T follicular helper cell (primary cell): ENCODE data around the gene MLH3.
A peak's percentile ranks its signal among the peaks of the same experiment; 100 is the strongest.
"Not testable (repeated sequence)": the region's sequence is repeated elsewhere in the genome, so short reads cannot be mapped to it uniquely, and the experiment has no call there.

Source experiments
- DNase-seq: peaks from one replicate; pipeline ENCODE4 v3.0.0-alpha.2; 2020; ENCODE audit warnings: low read depth

The MLH3 gene

DNA sequence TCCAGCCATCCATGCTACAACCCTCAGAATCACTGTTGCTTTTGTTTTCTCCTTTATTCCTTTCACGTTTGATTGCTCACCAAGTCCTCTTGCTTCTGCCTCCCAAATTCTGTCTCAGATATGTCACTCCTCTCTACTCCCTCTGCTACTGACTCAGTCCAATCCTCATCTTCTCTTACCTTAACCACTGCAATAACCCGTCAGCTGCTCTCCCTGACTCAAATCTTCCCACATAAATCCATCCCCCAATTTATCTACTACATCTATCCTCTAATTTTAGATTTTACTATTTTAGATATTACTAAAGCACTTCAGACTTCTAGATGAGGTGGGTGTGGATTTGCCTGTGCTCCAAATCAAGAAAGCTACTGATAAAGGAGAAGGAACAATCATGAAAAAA lies 25.4 kb downstream of the MLH3 start:
- no peak for DNase-seq

DNA sequence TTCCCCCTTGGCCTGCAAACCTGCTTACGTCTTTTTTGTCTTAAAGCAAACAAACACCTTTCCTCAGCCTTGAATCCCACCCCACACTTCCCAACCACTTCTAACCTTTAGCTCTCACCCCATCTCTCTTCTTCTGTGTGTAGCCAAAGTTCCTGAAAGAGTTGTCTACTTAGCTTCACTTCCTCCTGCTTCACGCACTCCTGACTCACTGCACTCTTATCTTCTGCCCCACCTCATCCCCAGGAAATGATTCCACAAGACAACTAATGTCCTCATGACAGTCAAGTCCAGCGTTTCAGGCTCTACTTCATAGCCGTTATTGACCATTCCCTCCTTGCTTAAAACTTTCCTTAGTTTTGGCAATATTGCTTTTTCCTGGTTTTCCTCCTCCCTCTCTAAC lies 26.2 kb downstream of the MLH3 start:
- no peak for DNase-seq

DNA sequence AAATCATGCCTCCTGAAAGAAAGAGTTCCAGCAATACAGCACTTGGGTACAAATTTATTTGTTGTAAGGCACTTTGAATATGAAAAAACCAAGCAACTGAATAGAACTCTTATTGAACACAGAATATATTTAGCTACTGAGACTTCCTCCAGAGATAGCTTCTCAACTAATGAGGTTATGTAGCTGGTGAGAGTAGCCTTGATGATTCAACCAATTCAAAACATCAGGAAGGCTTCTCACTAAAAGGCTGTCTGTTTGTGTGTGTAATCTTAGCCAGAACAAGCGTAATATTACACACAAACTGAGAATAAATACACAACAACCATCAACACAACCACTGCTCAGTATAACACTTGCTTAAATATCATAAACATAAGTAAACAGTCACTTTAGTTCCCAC lies 28.2 kb downstream of the MLH3 start:
- no peak for DNase-seq

DNA sequence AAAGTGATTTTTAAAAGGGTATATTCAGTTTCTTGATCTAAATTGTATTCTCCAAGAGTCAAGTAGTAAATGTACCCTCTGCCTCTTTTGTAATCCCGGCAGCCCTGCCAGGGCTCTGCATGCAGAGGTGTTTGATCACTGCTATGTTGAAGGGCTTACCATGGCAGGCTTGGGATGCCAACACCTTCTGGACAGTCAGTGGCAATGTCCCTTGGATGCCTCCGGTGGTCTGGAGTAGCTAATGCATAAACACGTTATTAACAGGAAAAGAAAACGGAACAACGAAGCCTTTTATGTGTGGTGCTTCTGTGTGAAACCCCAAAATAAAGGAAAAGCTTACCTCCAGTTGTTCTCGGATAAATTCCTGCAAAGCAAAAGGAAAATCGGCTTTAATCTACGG lies 28.6 kb downstream of the MLH3 start:
- DNase-seq: no peak

DNA sequence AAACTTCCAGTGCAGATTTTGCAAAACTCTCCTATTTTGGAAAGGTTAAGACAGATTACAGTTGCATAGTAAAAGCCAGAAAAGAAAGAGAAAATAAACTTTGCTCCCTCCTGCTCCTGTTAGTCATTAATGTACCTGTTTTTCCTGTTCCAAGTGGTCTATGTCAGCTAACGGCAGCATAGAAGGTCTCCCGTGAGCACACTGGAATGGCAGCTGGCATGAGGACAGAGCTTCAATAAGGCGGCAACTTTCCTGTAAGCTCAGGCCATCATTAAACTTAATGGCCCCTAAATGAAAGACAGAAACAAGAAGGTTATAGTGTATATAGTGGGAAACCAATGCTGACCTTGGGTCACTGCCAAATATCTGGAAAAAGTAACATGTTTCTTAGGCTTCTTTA lies 32.6 kb downstream of the MLH3 start:
- no peak for DNase-seq

DNA sequence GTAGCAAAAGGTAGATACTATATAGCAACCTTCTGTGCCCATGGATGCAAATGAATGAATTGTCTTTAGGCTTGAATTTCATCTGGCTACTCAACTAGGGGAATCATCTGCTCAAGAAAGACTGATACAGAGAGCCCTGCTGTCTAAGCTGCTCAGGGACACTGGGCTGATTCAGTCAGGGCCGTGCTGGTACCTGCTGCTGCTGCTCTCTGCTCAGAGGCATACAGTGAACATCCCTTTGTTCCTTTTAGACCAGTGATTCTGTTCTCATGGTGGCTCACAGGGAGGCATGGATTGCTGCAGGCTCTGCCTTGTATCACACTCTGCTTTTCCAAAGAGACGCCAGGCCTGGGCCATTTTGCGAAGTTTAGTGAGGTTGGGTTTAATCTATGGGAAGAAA lies 34.5 kb downstream of the MLH3 start:
- DNase-seq: no peak

DNA sequence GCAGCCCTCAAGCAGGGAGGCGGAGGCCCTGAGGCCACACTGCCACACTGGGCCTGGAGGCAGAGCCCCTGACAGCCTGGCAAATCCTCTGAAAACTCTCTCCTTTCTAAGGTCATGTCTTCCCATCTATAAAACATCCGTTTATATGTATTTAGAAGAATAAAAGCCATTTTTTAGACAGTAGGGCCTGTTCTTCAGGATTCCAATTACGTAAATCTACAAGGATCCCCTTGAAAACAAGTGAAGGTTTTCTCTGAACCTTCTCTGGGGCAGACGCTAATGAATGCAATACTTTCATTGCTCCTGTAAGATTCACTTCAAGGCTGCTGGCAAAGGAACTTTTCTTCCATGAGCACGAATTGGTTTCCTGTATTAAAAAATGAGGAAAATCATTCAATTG lies 35.8 kb downstream of the MLH3 start:
- no peak for DNase-seq

DNA sequence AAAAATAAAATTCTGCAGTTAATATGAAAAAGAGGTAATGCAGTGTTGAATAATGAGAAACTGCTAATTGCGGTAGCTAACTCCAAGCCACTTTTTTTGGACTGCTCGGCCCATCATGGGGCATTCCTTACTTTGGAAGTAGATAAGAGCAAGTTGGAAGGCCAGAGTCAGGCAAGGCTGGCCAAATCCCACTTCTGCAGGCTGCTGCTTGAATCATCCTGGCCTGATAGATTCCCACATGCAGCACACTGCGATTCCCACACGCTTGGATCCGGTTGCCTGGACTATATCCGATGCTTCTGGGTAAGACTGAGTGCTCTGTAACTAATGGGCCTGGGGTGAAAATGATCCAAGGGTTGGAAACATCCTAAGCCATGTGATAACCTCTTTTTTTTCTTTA lies 38.0 kb downstream of the MLH3 start:
- no peak for DNase-seq

DNA sequence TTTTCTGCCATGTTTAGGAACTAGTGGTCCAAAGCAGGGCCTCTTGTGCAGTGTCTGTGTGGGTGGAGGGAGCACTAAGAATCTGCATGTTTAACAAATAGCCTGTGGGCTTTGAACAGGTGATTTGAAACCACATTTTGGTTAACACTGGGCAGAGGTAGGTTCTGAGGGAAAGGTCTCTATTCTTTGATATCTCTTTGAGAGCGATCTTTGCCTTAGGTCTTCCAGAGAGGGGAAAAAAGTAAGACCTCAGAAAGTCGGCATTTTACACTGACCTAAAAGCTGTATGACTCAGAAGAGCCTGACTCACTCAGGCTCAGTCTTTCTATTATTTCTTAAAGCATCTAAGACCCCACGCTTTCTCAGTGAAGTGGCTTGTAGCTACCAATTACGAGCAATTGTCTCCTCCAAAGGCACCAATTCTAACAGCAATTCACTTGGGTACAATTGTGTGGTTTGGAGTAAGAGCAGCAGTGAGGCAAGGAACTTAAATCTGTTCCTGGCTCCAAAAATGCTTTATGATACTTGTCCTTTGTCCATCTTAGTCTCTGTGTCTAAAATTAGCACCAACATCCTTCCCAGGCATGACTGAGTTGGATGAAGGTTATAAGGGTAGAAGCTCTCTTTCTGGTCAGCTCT lies 39.8 kb downstream of the MLH3 start:
- DNase-seq: no peak

DNA sequence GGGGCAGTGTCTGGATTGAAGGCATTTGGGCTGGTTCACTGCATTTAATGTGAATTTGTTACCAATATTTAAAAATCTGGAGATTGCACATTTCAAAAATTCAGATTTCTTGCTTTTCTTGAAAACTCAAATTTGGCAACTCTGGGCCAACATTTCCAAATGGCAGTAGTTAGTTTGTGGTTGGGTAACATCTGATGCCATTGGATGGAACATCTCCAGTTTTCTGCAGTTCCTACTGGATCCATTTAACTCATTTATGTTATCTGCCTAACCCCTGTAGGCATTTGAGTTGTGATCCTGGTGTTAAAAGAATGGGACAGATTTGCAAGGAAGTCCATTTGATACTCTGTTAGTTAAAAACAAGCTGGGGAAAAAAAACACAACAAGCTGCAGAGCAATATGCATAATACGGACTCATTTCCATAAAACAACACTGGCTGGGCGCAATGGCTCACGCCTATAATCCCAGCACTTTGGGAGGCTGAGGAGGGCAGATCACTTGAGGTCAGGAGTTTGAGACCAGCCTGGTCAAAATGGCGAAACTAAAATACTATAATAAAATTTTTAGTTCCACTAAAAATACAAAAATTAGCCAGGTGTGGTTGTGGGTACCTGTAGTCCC lies 40.7 kb downstream of the MLH3 start:
- DNase-seq: no peak

DNA sequence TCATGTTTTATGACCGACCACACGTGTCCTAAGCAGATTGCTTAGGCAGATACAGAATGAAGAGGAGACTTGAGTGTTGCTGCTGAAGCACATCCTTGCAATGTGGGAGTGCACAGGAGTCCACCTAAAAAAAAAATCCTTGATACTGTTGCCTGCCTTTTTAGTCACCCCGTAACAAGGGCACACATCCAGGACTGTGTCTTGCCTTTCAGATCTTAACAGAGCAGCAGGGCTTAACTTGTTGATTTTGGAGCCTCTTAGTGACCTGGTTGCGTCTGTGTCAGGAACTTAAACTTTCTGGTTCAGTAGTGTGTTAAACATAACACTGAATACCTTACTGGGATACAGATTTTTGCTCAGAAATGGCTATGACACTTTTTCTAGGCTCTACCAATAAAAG lies 42.1 kb downstream of the MLH3 start:
- no peak for DNase-seq

DNA sequence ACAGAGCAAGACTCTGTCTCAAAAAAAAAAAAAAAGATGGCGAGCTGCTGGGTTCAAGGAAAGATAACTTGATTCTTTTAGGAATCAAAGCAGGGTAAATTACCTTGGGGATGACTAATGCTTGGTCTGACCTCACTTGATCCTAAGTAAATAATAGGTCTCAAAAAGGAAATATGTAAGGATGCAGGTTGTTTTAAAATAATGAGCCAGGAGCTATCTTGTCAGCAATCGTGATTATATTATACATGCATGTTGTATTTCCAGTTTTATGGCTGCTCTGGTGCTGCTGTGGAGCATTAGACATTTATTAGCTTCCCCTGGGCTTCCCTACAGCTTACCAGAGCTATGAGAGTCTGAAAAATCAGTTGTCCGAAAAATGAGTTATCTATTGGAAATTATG lies 45.9 kb downstream of the MLH3 start:
- DNase-seq: no peak

DNA sequence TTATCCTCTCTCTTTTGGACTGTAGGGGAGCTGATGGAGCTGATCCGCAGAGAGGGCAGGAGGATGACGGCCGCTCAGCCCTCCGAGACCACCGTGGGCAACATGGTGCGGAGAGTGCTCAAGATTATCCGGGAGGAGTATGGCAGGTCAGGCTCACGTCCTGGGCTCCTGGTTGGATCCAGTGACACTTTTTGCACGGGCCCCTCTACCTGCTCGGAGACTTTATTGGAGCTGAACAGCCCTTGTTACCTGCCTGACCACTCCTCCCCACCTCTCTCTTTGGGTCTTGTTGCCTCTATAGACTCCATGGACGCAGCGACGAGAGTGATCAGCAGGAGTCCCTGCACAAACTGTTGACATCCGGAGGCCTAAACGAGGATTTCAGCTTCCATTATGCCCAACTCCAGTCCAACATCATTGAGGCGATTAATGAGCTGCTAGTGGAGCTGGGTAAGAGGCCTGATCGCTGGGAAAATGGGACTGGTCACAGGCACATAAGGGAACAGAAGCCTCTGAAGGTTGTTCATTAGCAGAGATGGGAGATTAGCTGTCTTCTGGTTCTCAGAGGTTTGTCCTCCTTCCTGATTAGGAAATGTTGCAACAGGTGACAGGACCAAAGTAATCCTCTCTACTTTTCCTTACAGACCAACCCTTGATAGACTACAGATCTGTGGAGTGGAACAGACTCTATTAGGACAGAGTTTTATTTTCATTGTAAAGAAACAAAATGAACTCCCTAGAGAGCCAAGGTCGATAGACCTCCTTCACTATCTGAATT lies 47.8 kb downstream of the MLH3 start:
- no peak for DNase-seq

DNA sequence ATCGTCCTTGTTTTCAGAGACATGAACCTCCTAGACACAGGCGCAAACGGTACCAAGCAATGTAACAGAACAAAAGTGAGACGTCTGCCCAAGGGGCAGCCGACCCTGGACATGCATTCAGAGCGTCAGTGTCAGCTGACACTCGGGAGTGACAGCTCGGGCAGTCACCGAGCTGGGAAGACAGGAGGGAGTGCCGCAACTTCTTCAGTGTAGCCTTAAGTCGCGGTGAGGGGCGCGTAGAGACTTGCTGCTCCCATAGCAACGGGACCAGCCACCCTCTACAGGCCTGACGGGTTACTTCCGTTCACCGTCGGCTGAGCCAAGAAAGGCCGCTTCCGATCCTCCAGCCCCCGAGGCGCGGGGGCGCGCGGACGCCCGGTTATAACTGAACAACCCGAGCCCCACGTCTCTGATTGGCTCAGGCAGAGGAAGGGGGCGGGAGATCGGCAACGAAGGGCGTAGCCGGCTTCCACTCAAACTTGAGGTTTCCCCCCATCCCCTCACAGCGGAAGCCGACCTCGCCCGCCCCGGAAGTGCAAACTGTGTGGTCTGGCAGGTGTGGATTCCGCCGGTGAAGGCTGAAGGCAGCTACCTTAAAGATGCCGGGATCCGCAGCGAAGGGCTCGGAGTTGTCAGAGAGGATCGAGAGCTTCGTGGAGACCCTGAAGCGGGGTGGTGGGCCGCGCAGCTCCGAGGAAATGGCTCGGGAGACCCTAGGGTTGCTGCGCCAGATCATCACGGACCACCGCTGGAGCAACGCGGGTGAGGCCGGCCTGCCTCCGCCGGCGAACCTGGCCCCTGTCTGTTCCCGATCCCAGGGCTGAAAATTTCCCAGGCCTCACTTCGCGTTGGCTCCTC lies 48.6 kb downstream of the MLH3 start, which contains the start of gene EIF2B2:
Gene EIF2B2 (plus strand): TSS at position 530 of the 858 bp plus-strand sequence. CDS start 70 bp downstream, at position 600.
- peak; percentile 98 for DNase-seq

DNA sequence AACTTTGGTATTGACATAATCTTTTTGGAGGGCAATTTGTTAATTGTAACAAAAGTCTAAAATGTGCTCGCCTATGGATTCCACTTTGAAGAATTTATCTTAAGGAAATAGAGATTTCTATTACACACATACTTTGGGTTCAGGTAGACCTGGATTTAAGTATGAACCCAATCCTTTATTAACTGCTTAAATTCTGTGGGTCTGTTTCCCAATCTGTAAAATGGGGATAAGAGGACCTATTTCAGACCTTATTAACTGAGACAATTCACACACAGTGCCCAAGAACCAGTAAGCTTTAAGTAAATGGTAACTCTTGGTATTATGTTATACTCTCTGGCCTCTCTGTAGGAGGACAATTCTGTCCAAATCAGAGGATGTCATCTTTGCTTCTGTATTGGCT lies 49.4 kb downstream of the MLH3 start:
- no peak for DNase-seq

DNA sequence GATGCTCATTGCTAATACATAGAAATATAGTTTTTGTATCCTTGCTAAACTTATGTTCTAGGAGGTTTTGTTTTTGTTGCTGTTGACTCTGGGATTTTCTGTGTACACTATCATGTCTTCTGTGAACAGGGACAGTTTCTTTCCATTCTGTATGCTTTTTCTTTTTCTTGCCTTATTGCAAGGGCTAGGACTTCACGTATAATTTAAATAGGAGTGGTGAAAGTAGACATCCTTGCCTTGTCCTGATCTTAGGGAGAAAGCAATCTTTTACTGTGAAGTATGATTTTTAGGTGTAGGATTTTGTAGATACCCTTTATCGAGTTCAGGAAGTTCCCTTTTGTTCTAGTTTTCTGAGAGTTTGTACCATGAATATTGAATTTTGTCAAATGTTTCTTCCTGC lies 50.0 kb downstream of the MLH3 start:
- no peak for DNase-seq

DNA sequence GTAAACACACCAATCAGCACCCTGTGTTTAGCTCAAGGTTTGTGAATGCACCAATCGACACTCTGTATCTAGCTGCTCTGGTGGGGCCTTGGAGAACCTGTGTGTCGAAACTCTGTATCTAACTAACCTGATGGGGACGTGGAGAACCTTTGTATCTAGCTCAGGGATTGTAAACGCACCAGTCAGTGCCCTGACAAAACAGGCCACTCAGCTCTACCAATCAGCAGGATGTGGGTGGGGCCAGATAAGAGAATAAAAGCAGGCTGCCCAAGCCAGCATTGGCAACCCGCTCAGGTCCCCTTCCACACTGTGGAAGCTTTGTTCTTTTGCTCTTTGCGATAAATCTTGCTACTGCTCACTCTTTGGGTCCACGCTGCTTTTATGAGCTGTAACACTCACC lies 55.5 kb downstream of the MLH3 start:
- DNase-seq: not testable (repeated sequence)

DNA sequence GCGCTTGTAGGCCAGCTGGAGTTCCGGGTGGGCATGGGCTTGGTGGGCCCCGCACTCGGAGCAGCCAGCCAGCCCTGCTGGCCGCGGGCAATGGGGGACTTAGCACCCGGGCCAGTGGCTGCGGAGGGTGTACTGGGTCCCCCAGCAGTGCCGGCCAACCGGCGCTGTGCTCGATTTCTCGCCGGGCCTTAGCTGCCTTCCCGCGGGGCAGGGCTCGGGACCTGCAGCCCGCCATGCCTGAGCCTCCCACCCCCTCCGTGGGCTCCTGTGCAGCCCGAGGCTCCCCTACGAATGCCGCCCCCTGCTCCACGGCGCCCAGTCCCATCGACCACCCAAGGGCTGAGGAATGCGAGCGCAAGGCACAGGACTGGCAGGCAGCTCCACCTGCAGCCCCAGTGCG lies 57.1 kb downstream of the MLH3 start:
- DNase-seq: not testable (repeated sequence)

DNA sequence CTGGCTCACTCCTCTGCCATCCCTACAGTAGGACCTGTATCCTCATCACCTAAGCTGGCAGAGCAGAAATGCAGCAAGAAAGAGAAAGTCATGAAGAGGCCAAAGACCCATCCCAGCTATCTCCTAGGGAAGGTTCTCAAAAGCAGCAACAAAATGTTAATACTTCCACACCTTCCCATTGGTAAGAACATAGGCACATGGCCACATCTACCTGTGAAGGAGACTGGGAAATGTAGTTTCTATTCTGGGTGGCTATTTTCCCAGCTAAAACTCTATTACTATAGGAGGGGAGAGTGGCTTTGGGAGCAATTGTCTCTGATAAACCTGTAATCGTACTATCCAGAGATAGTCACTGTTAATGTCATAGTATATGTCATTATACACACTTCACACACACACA lies 62.3 kb downstream of the MLH3 start:
- DNase-seq: no peak

DNA sequence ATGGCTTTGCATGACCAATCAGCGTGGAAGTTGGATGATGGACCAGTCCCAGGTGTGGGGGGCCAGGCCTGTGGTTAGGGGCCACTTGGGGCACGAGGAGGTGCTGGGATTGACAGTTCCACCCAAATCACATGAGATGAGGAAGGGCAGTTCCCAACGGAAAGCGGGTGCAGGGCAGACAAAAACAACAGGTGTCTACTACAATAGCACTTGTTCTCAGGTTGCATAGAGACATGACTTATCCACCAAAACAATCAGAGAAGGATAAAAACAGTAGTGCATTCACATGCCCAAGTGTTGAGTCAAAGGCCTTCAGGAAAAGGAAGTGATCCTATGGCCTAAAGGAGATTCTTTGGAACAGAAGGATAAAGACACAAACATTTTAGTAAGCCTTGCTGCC lies 63.1 kb downstream of the MLH3 start:
- DNase-seq: no peak

DNA sequence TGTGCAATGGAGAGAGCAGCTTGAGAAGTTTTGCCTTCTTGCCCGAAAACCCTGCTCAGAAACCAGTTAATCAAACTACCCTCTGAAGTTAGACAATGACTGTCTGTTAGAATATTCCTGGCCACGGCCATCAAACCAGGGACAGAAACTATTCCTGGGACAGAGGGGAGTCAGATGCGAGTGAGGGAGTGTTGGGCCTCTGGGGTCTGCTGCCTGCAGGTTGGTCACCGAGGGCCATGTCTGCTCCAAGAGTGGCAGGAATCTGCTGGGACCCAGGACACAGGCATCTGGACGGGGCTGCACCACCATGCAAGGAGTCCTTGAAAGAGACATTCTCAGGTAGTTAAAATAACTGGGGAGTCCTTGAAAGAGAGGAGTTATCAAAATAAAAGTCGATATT lies 65.5 kb downstream of the MLH3 start:
- DNase-seq: no peak

DNA sequence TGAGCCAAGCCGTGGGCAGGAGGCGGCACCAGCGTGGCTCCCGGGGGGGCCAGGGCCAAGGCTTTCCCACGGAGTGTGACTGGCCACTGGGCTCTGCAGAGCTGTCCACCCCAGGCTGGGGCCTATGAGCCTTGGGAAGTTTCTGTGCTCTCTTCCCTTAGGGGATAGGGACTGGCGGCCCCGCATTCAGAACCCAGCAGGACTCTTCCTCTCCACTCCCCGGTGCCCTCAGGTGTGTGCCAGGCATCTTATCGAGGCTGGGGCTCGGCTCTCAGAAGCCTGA lies 66.3 kb downstream of the MLH3 start:
- DNase-seq: no peak
